GM23338 (cell line): ENCODE data around the gene PPP1CC. TPM values are rescaled to one million over a fixed set of nuclear protein-coding genes. Genes with fewer than 3 reads are reported as not detected.

Source experiments
- ATAC-seq: fragments of 200-7000 bp; cut with Tn5 transposase; 3 replicates; pipeline ENCODE4 v1.9.1; 2020
- DNase-seq: peaks from one replicate; pipeline ENCODE4 v3.0.0-alpha.2; 2015; ENCODE audit warnings: low spot score
- H2AFZ ChIP-seq: fragments of 200-600 bp; sonication (generic); 2 replicates; pipeline ENCODE4 v1.8.0; 2016; ENCODE audit warnings: antibody characterized with exemption, mild to moderate bottlenecking, moderate library complexity
- H3F3A ChIP-seq: fragments of 200-600 bp; sonication (generic); replicated peaks from 2 replicates; pipeline ENCODE4 v1.8.0; 2017; ENCODE audit warnings: antibody characterized with exemption, mixed run types, low read depth
- H3K27ac ChIP-seq: fragments of 200-600 bp; sonication (generic); 2 replicates; pipeline ENCODE4 v1.6.1; 2016; ENCODE audit warnings: low read depth
- H3K27me3 ChIP-seq: fragments of 200-600 bp; sonication (generic); 2 replicates; pipeline ENCODE4 v1.8.0; 2016; ENCODE audit warnings: mild to moderate bottlenecking, mixed run types, moderate library complexity; ENCODE audit not compliant: insufficient read depth
- H3K36me3 ChIP-seq: fragments of 200-600 bp; sonication (generic); 2 replicates; pipeline ENCODE4 v1.8.0; 2016; ENCODE audit warnings: mild to moderate bottlenecking; ENCODE audit not compliant: insufficient read depth
- H3K4me1 ChIP-seq: fragments of 200-600 bp; sonication (generic); 2 replicates; pipeline ENCODE4 v1.8.0; 2016; ENCODE audit warnings: mild to moderate bottlenecking, moderate library complexity; ENCODE audit not compliant: insufficient read depth
- H3K4me2 ChIP-seq: fragments of 200-600 bp; sonication (generic); 2 replicates; pipeline ENCODE4 v1.7.1; 2017; ENCODE audit warnings: mixed run types
- H3K4me3 ChIP-seq: fragments of 200-600 bp; sonication (generic); 2 replicates; pipeline ENCODE4 v1.6.1; 2016; ENCODE audit warnings: mixed run types
- H3K79me2 ChIP-seq: fragments of 200-600 bp; sonication (generic); replicated peaks from 2 replicates; pipeline ENCODE4 v1.8.0; 2017; ENCODE audit warnings: mild to moderate bottlenecking; ENCODE audit not compliant: insufficient read depth
- H3K9me2 ChIP-seq: fragments of 200-600 bp; sonication (generic); 2 replicates; pipeline ENCODE4 v1.8.0; 2017; ENCODE audit not compliant: insufficient read depth
- H4K20me1 ChIP-seq: fragments of 200-600 bp; sonication (generic); replicated peaks from 2 replicates; pipeline ENCODE4 v1.8.0; 2017; ENCODE audit warnings: mild to moderate bottlenecking; ENCODE audit not compliant: insufficient read depth
- H3K27ac Mint-ChIP-seq: 2 replicates; pipeline ENCODE4 v1.8.0; 2020; ENCODE audit warnings: inconsistent platforms, mild to moderate bottlenecking, moderate library complexity, mixed read lengths
- H3K27me3 Mint-ChIP-seq: 3 replicates; pipeline ENCODE4 v1.8.0; 2022; ENCODE audit warnings: low read depth, mild to moderate bottlenecking, moderate library complexity, mixed read lengths, inconsistent platforms; ENCODE audit not compliant: insufficient read depth, poor library complexity
- H3K36me3 Mint-ChIP-seq: 3 replicates; pipeline ENCODE4 v1.8.0; 2021; ENCODE audit warnings: low read depth, mild to moderate bottlenecking, inconsistent platforms, moderate library complexity, mixed read lengths
- H3K4me1 Mint-ChIP-seq: 3 replicates; pipeline ENCODE4 v1.8.0; 2020; ENCODE audit warnings: mild to moderate bottlenecking, inconsistent platforms, mixed read lengths
- H3K4me3 Mint-ChIP-seq: 3 replicates; pipeline ENCODE4 v1.8.0; 2021; ENCODE audit warnings: moderate library complexity, mild to moderate bottlenecking, inconsistent platforms, mixed read lengths
- H3K9me3 Mint-ChIP-seq: 3 replicates; pipeline ENCODE4 v1.8.0; 2020; ENCODE audit warnings: moderate library complexity, mild to moderate bottlenecking, inconsistent platforms, mixed read lengths
- CTCF ChIP-seq, 2 experiments: fragments of 200-600 bp in 1 of 2; sonication (generic) in 1 of 2; conservative IDR thresholded peaks; 2 replicates each; pipeline versions ENCODE4 v1.5.1 to v1.6.1; 2016 to 2017; ENCODE audit warnings: antibody characterized with exemption in 2 of 2, low read depth in 2 of 2, mild to moderate bottlenecking in 2 of 2, moderate library complexity in 1 of 2
- ETS1 ChIP-seq: IDR thresholded peaks from 2 replicates; pipeline ENCODE4 v1.6.1; 2016; ENCODE audit warnings: antibody characterized with exemption
- EZH2phosphoT487 ChIP-seq: fragments of 200-600 bp; sonication (generic); IDR thresholded peaks from one replicate; pipeline ENCODE4 v1.8.1; 2018; ENCODE audit warnings: antibody characterized with exemption; ENCODE audit not compliant: unreplicated experiment
- JUNB ChIP-seq: IDR thresholded peaks from one replicate; pipeline ENCODE4 v1.6.1; 2016; ENCODE audit warnings: antibody characterized with exemption; ENCODE audit not compliant: unreplicated experiment
- NANOG ChIP-seq: IDR thresholded peaks from 2 replicates; pipeline ENCODE4 v1.6.1; 2016; ENCODE audit warnings: antibody characterized with exemption, borderline replicate concordance
- POLR2AphosphoS5 ChIP-seq: IDR thresholded peaks from 2 replicates; pipeline ENCODE4 v1.6.1; 2016; ENCODE audit warnings: antibody characterized with exemption, low read depth
- STAT1 ChIP-seq: IDR thresholded peaks from one replicate; pipeline ENCODE4 v1.6.1; 2016; ENCODE audit warnings: antibody characterized with exemption; ENCODE audit not compliant: unreplicated experiment
- ZNF114 ChIP-seq: fragments of 250-450 bp; sonication (Bioruptor Pico); IDR thresholded peaks from 2 replicates; pipeline ENCODE4 v1.5.0; 2020; ENCODE audit warnings: mild to moderate bottlenecking, moderate library complexity
- ZNF331 ChIP-seq: fragments of 250-450 bp; sonication (Bioruptor Pico); IDR thresholded peaks from 2 replicates; pipeline ENCODE4 v1.5.0; 2020; ENCODE audit warnings: low read depth, mild to moderate bottlenecking, moderate library complexity
- ZNF462 ChIP-seq: fragments of 250-450 bp; sonication (Bioruptor Pico); IDR thresholded peaks from 2 replicates; pipeline ENCODE4 v1.5.0; 2020; ENCODE audit warnings: mild to moderate bottlenecking, moderate library complexity
- polyA plus RNA-seq: library from polyadenylated mRNA; unstranded; fragments of >200 nt; fragmentation: Nextera tagmentation; extraction: Ambion mirVana; gene quantifications from 2 replicates; pipeline ENCODE4 v1.2.1, GENCODE V29; 2016
- total RNA-seq: library from RNA; depleted of rRNA; stranded (reverse); fragments of >200 nt; shearing (Covaris generic); gene quantifications from 2 replicates; pipeline ENCODE4 v1.2.3, GENCODE V29; 2014

PPP1CC gene
- total and polyA plus RNA-seq, 2 experiments from 2014 or later, result 276 to 501 TPM

- Mint-ChIP-seq H3K27ac (no peak overlapping the region), H3K4me3 (no peak overlapping the region), H3K27me3 (peaks cover 2% of the 10 kb centered on the region), H3K36me3 (no peaks in the 10 kb centered on the region), H3K4me1 (no peaks in the 10 kb centered on the region), H3K9me3 (no peaks in the 10 kb centered on the region; the same call in 2 of the 3 replicates)
- Histone ChIP-seq H3K4me2 (no peak overlapping the region), H3K36me3 (no peaks in the 10 kb centered on the region; the same call in 1 of the 2 replicates), H3K27me3 (no peaks in the 10 kb centered on the region), H3K27ac (no peak overlapping the region), H3K79me2 (no peaks in the 10 kb centered on the region), H3F3A (no peaks in the 10 kb centered on the region), H3K9me2 (no peaks in the 10 kb centered on the region), H2AFZ (no peak overlapping the region), H4K20me1 (no peaks in the 10 kb centered on the region), H3K4me3 (no peak overlapping the region), H3K4me1 (no peaks in the 10 kb centered on the region)
- TF ChIP-seq ZNF114 (CRISPR knock-in tag) (no peak), STAT1 (no peak), NANOG (no peak), ETS1 (no peak), EZH2phosphoT487 (no peak), JUNB (no peak)
- DNase-seq, result no peak
- no peak; the same call in 2 of the 3 replicates for ATAC-seq
These were observed 13.9 kb upstream of the PPP1CC start for GRCh38 chr12:110756611-110757010.

GRCh38 chr12:110754101-110754793, 11.6 kb upstream of the PPP1CC start:
- no peak overlapping the region for H3K4me3 ChIP-seq
- H4K20me1 ChIP-seq, result no peaks in the 10 kb centered on the region
- Mint-ChIP-seq H3K9me3 (no peaks in the 10 kb centered on the region), H3K27ac (no peak overlapping the region), H3K36me3 (no peaks in the 10 kb centered on the region), H3K4me1 (no peaks in the 10 kb centered on the region), H3K27me3 (peaks cover 2% of the 10 kb centered on the region), H3K4me3 (no peak overlapping the region)
- no peak overlapping the region for H3K4me2 ChIP-seq
- H3K27me3 ChIP-seq, result no peaks in the 10 kb centered on the region
- no peaks in the 10 kb centered on the region for H3K36me3 ChIP-seq
- TF ChIP-seq ZNF331 (CRISPR knock-in tag) (no peak), ETS1 (no peak), STAT1 (no peak), POLR2AphosphoS5 (no peak), ZNF462 (CRISPR knock-in tag) (no peak), ZNF114 (CRISPR knock-in tag) (no peak), JUNB (no peak), EZH2phosphoT487 (no peak), NANOG (no peak), CTCF (conservative IDR thresholded peaks at IDR 0.05; ENCODE audit: low read depth in 2 of 2) (no peak)
- H3K27ac ChIP-seq, result no peak overlapping the region
- DNase-seq (no peak), ATAC-seq (no peak)
- no peaks in the 10 kb centered on the region for H3K4me1 ChIP-seq
- no peaks in the 10 kb centered on the region for H3F3A ChIP-seq
- no peak overlapping the region for H2AFZ ChIP-seq
- H3K9me2 ChIP-seq, result no peaks in the 10 kb centered on the region
- no peaks in the 10 kb centered on the region for H3K79me2 ChIP-seq
